ENCODE data around the gene LRFN4.

Gene LRFN4

GRCh38 chr11:66894141-66894540, 37.3 kb downstream of the LRFN4 start:
- DNase-seq: peak; percentile 78

GRCh38 chr11:66901964-66902390, 45.1 kb downstream of the LRFN4 start:
- DNase-seq: no peak

GRCh38 chr11:66902486-66903177, 45.8 kb downstream of the LRFN4 start:
- no peak for DNase-seq

DNA sequence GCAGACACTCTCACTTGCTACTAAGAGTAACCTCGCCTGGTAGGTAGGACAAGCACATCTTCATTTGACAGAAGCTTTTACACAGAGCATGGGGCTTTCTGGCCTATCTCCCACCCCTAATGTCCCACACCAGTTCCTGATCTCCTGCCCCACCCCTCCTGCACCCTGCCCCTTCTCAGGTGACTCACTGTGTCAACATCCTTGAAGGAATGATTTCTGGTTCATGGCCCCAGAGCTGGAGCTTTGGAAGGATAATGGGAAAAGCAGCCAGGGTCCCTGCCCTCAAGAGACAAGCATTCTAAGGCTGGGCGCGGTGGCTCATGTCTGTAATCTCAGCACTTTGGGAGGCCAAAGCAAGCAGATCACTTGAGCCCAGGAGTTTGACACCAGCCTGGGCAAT, 47.2 kb downstream of the LRFN4 start:
- no peak for DNase-seq

DNA sequence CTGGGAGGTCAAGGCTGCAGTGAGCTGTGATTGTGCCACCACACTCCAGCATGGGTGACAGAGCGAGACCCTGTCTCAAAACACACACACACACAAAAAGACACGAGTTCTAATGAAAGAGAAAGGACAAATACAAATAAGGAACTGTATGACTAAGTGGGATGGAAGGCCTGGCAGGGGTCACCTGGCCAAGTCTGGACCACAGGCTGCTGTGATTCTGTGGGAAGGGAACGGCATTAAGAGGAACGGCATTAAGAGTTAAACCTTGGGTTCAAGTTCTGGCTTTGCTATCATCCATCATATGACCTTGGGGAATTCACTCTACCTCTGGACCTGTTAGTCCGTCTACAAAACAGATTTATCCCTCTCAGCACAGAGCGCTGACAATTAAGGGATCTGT, 47.7 kb downstream of the LRFN4 start:
- no peak for DNase-seq

- DNase-seq: no peak
These were observed 48.2 kb downstream of the LRFN4 start for GRCh38 chr11:66904981-66905521.

DNA sequence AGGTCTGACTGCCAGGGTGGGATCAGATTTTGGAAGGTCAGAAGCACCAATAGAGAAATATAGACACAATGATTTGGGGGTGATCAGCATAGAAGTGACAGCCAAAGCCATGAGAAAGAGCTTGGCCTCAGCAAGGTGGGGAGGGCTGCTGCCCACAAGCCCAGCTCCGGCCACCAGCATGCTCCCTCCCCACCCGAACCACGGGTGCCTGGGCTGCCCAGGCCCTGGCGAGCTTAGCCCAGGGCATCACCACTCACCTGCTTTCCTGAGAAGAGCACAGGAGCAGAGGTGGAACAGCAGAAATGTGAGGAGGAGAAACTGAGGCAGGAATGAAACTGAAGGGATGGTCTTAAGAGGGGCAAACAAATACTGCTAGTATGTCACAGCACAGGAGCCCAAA, 48.8 kb downstream of the LRFN4 start:
- DNase-seq: no peak

DNA sequence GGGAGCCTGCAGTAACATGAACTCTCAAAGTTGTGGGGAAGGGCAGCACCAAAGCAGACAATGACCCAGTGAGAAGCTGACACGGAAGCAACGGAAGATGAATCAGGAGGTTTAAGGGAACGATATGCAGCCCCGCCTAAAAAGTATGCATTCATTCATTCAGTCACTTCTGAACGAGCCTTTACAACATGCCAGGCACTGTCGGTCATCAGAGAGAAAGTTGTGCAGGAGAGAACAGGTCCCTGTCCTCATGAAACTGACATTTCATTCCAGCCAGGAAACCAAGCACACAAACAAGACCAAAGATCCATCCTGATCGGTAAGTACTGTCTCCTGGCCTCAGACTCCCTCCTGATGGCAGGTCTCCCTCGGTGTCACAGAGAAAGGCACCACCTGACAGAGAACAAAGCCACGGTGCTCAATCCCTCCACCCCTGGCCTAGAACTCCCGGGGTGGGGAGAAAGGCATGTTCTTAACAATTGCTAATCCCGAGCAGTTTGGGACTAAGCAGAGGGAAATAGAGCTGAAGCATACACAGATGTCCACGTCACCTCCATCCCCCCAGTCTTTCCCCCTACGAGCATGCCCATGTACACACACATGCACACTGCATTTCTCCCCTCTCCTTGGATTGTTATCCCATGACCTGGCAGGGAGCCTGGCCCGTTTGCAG, 49.3 kb downstream of the LRFN4 start:
- DNase-seq: no peak

DNA sequence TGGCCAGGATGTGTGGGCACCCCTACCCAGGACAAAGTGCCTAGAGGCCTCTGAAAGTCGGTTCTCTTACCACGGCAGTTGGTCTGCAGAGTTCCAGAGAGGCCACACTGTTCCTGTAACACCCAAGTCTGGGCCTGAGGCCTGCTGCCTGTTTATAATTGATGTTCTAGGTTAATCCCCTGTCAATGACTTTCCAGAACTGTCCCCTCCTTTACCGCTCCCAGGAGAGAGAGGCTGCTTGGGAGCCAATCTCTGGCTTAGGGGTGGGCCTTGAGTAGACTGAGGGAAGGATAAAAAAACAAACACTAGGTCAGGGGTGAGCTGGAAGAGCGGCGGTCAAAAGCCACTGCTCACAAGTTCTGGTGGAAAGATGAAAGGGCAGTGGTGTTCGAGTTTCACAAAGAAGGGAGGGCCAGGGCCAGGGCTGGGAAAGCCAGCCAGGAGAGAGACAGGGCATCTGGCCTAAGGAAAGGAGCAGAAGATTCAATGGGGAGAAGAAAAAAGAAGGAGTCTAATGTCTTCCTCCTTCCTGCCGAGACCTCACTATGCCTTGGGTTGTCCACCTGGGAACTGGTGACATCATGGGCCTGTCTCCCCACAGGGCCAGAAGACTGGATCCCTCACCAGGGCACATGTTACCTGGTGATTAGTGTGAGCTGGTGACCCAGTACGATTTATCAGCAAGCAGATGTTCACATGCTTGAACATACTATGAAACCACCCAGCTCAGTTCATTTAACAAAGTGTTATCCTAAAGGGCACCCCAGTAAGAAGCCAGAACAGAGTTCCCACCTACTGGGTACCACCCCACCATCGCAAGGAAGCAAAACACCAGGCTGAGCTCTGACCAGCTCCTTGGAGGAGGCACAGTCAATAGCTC, 51.1 kb downstream of the LRFN4 start:
- no peak for DNase-seq

- no peak for DNase-seq
These were observed 52.3 kb downstream of the LRFN4 start for GRCh38 chr11:66909181-66909580.

DNA sequence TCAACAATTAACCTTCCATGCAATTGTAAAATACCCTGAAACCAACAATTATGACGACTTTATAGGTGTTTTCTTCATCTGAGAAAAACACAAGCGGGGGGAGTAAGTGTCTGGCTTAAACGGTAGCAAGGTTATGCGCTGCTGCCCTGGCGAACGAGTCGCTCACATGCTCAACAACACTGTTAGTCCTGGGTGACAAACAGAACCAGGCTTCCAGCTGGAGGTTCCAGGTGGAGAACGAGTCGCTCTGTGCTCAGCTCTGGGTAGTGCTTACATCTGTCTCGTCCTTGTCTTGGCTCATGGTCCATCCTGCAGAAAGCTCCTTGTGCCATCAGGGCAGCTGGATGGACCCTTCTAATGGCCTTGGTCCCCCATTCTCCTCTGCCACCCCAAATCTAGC, 53.2 kb downstream of the LRFN4 start:
- no peak for DNase-seq

All from SHP77 treated with DMSO at 0.1 percent for 48 hours (cell line).